HG02759 (cell line): ENCODE results near the gene ABCA9.

Experiments
- ATAC-seq: cut with Tn5 transposase; IDR thresholded peaks from one replicate; pipeline ENCODE4 v1.9.1; 2021; ENCODE audit warnings: mild to moderate bottlenecking, moderate library complexity; ENCODE audit not compliant: unreplicated experiment

The ABCA9 gene

GRCh38 chr17:69066482-69066881 lies 5.8 kb upstream of the ABCA9 start:
- ATAC-seq: no peak

DNA sequence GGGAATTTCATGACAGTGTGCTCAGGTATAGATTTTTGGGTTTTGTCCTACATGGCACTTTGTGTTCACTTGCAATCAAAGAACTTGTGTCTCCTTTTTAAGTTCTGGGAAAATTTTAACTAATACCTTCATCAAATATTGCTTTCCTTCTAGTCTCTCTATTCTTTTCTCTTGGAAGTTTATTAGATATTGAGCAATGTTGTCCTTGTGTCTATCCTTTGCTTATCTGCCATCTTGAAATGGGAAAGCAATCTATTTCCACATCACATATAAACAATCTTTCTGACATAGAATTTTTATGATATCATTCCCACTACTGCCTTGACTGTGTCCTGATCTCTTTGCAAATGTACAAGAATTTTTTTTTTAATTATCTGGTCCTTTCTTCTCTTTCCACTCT lies 4.4 kb upstream of the ABCA9 start:
- no peak for ATAC-seq

GRCh38 chr17:69064476-69064875 lies 3.7 kb upstream of the ABCA9 start:
- no peak for ATAC-seq

- ATAC-seq: no peak
Measured at GRCh38 chr17:69064001-69064400, 3.3 kb upstream of the ABCA9 start.

- ATAC-seq: no peak
Measured at GRCh38 chr17:69062860-69063581, 2.3 kb upstream of the ABCA9 start.

- no peak for ATAC-seq
Measured at GRCh38 chr17:69061721-69062556, 1.2 kb upstream of the ABCA9 start.

DNA sequence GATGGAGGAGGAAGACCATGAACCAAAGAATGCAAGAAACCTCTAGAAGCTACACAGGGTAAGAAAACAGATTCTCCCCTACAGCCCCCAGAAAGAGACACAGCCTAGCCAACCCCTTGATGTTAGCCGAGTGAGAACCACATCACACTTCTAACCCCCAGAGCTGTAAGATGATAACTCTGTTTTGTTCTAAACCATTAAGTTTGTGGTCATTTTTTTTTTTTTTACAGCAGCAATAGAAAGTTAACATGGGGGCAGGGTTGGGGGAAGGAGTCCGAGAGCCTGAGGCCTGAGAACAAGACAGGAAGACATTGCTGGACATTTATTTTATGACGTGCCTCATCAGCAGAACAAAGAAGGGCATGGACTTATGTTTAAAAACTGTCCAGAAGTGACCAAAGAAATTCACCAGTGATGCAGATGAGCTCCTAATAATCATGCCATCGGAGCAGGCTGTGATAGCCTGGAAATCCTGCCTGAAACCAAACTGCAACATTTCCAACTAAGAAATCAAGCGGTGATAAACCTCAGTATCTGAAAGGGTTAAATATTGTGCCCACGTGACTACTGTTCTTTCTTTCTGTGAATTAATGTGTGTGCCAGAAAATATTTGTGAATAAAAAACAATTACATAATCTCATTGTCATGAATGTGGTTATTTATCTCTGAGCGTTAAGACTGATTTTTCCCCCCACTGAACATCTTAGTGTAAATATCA lies 1.1 kb downstream of the ABCA9 start:
- ATAC-seq: no peak

DNA sequence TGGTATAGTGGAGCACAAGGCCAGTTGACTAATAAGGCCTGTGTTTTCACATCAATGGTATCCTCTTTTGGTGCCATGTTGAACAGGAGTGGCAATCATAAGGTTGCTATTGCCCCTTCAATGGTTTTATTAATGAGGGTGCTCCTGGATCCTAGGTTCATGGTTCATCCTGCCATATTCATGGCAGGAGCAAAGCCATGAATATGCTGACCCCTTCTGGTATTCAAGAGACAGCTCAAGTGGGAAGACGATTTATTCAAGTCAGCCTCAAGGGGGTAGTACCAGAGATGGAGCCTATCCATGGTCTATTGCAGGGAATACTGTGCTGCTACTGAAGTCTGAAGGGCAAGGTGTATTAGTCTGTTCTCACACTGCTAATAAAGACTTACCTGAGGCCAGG lies 2.6 kb downstream of the ABCA9 start:
- no peak for ATAC-seq

GRCh38 chr17:69057280-69057679 lies 3.4 kb downstream of the ABCA9 start:
- ATAC-seq: no peak

DNA sequence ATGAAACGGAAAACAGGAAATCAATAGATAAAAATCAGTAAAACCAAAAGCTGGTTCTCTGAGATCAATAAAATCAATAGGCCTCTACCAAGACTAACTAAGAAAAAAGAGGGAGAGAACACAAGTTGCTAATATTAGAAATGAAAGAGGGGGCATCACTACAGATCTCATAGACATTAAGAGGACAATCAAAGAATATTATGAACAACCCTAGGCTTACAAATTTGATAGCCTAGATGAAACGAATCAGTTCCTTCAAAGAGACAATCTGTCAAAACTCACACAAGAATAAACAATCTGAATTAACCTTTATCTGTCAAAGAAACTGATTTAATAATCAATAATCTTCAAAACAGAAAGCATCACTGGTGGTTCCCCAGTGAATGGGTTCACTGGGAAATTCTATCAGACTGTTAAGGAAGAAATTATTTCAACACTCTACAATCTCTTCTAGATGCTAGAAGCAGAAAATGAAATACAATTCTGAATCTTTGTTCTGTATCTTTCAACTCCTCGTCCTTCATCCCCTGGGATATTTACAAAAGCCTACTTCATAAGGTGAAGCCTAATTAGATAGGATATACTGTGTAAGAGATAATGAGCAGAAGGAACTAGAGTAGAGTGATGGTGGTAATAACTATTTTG lies 4.4 kb downstream of the ABCA9 start:
- ATAC-seq: no peak

- no peak for ATAC-seq
Measured at GRCh38 chr17:69055334-69055733, 5.4 kb downstream of the ABCA9 start.

DNA sequence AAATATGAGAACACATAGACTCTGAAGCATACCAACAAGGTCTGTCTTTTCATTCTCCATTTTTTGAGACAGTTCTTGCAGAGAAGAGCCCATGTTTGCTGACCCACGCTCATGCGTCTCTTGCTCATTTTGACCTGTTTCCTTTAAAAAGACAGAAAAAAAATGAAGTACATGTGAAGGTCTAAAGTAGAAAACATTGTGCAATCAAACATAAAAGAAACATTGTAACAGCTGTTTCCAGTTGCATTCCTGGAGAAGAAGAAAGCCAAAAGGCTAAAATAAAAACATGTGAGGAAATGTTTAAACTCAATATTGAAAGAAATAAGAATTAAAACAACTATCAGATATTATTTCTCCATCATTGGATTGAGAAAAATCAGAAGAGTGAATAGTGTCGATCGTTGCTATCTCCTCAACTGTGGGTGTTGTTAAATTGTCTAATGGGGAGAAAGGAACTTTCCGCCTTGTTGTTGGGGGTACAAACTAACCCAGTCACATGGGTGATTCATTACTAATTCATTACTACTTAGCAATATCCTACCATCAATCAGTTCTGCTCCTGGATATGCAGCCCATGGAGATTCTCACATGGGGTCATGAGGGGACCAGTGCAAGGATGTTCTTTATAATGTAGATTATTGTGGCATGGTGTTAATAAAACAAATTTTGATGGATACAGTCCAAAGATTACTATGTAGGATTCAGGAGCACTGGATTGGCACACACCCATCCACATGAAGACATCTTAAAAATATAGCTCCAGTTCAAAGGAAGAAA lies 9.5 kb downstream of the ABCA9 start:
- no peak for ATAC-seq

DNA sequence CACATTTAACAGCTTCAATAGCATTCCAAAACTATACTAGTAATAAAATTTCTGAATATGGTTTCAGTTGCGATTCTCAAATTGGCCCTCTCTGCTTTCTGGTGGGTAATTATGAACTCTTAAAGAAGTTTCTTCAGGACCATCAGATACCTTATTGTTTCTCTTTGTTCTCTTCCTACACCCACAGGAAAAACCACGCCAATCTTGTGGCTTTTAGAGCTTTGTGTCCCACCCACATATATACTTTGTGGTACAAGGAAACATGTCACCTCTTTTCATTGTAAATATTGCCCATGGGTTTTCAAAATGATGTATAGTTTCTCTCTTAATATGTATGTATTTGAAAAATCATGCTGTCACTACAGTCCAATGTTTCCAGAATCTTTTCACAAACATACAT lies 12.1 kb downstream of the ABCA9 start:
- ATAC-seq: no peak

GRCh38 chr17:69047368-69048263 lies 13.1 kb downstream of the ABCA9 start:
- no peak for ATAC-seq

- no peak for ATAC-seq
Measured at GRCh38 chr17:69046121-69046807, 14.5 kb downstream of the ABCA9 start.

DNA sequence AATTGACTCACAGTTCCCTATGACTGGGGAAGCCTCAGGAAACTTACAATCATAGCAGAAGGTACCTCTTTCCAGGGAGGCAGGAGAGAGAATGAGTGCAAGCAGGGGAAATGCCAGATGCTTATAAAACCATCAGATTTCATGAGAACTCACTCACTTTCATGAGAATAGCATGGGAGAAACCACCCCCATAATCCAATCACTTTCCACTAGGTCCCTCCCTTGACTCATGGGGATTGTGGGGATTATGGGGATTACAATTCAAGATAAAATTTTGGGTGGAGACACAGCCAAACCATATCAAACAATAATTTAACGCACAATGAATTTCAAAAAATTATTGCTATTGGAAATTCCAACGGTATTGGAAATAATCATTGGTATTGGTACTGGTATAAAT lies 15.1 kb downstream of the ABCA9 start:
- no peak for ATAC-seq

GRCh38 chr17:69044371-69044770 lies 16.4 kb downstream of the ABCA9 start:
- ATAC-seq: no peak

GRCh38 chr17:69043098-69043734 lies 17.5 kb downstream of the ABCA9 start:
- no peak for ATAC-seq
